Measurements from ENCODE around the gene HS1BP3.

Gene HS1BP3

GRCh38 chr2:20577495-20578235 is 73.2 kb downstream of the HS1BP3 start:
- DNase-seq: no peak
- Histone ChIP-seq H3K27me3 (replicated peaks; ENCODE audit: control insufficient read depth, insufficient read depth, low read length, poor library complexity, severe bottlenecking) (no peaks in the 10 kb centered on the region), H3K4me3 (ENCODE audit: insufficient read depth, low read depth, low read length, poor library complexity, severe bottlenecking) (no peak overlapping the region), H3K27ac (ENCODE audit: insufficient read depth, low read length, poor library complexity, severe bottlenecking) (no peak overlapping the region), H3K4me1 (ENCODE audit: control insufficient read depth, insufficient read depth, low read length, poor library complexity, severe bottlenecking) (peaks cover 12% of the 10 kb centered on the region), H3K36me3 (ENCODE audit: control insufficient read depth, insufficient read depth, low read length) (no peaks in the 10 kb centered on the region), H3K9me3 (ENCODE audit: control insufficient read depth, low read length) (no peaks in the 10 kb centered on the region)

- no peaks in the 10 kb centered on the region for H3K9me3 ChIP-seq (ENCODE audit: control insufficient read depth, low read length)
- H3K4me3 ChIP-seq (ENCODE audit: insufficient read depth, low read depth, low read length, poor library complexity, severe bottlenecking): peak overlapping the region; percentile 24
- peak overlapping the region; percentile 42 for H3K27ac ChIP-seq (ENCODE audit: insufficient read depth, low read length, poor library complexity, severe bottlenecking)
- peaks cover 12% of the 10 kb centered on the region for H3K4me1 ChIP-seq (ENCODE audit: control insufficient read depth, insufficient read depth, low read length, poor library complexity, severe bottlenecking)
- DNase-seq: peak in 2 of 3 donors; percentile 6 to 24
- H3K36me3 ChIP-seq (ENCODE audit: control insufficient read depth, insufficient read depth, low read length): no peaks in the 10 kb centered on the region
- H3K27me3 ChIP-seq (replicated peaks; ENCODE audit: control insufficient read depth, insufficient read depth, low read length, poor library complexity, severe bottlenecking): no peaks in the 10 kb centered on the region
Observed at GRCh38 chr2:20576598-20577115, 74.2 kb downstream of the HS1BP3 start.

GRCh38 chr2:20575935-20576597 is 74.8 kb downstream of the HS1BP3 start:
- Histone ChIP-seq H3K27ac (ENCODE audit: insufficient read depth, low read length, poor library complexity, severe bottlenecking) (peak overlapping the region; percentile 42), H3K27me3 (replicated peaks; ENCODE audit: control insufficient read depth, insufficient read depth, low read length, poor library complexity, severe bottlenecking) (no peaks in the 10 kb centered on the region), H3K4me1 (ENCODE audit: control insufficient read depth, insufficient read depth, low read length, poor library complexity, severe bottlenecking) (peaks cover 12% of the 10 kb centered on the region), H3K4me3 (ENCODE audit: insufficient read depth, low read depth, low read length, poor library complexity, severe bottlenecking) (peak overlapping the region; percentile 24), H3K36me3 (ENCODE audit: control insufficient read depth, insufficient read depth, low read length) (no peaks in the 10 kb centered on the region), H3K9me3 (ENCODE audit: control insufficient read depth, low read length) (no peaks in the 10 kb centered on the region)
- no peak for DNase-seq

- Histone ChIP-seq H3K27ac (ENCODE audit: insufficient read depth, low read length, poor library complexity, severe bottlenecking) (no peak overlapping the region), H3K9me3 (ENCODE audit: control insufficient read depth, low read length) (no peaks in the 10 kb centered on the region), H3K36me3 (ENCODE audit: control insufficient read depth, insufficient read depth, low read length) (no peaks in the 10 kb centered on the region), H3K27me3 (replicated peaks; ENCODE audit: control insufficient read depth, insufficient read depth, low read length, poor library complexity, severe bottlenecking) (no peaks in the 10 kb centered on the region), H3K4me1 (ENCODE audit: control insufficient read depth, insufficient read depth, low read length, poor library complexity, severe bottlenecking) (peaks cover 12% of the 10 kb centered on the region), H3K4me3 (ENCODE audit: insufficient read depth, low read depth, low read length, poor library complexity, severe bottlenecking) (no peak overlapping the region)
- DNase-seq: no peak
Observed at GRCh38 chr2:20575414-20575813, 75.5 kb downstream of the HS1BP3 start.

GRCh38 chr2:20574930-20575329 is 76.0 kb downstream of the HS1BP3 start:
- no peaks in the 10 kb centered on the region for H3K36me3 ChIP-seq (ENCODE audit: control insufficient read depth, insufficient read depth, low read length)
- no peak overlapping the region for H3K4me3 ChIP-seq (ENCODE audit: insufficient read depth, low read depth, low read length, poor library complexity, severe bottlenecking)
- H3K4me1 ChIP-seq (ENCODE audit: control insufficient read depth, insufficient read depth, low read length, poor library complexity, severe bottlenecking): peaks cover 12% of the 10 kb centered on the region
- no peak for DNase-seq
- H3K27me3 ChIP-seq (replicated peaks; ENCODE audit: control insufficient read depth, insufficient read depth, low read length, poor library complexity, severe bottlenecking): no peaks in the 10 kb centered on the region
- no peaks in the 10 kb centered on the region for H3K9me3 ChIP-seq (ENCODE audit: control insufficient read depth, low read length)
- H3K27ac ChIP-seq (ENCODE audit: insufficient read depth, low read length, poor library complexity, severe bottlenecking): no peak overlapping the region

- Histone ChIP-seq H3K36me3 (ENCODE audit: control insufficient read depth, insufficient read depth, low read length) (no peaks in the 10 kb centered on the region), H3K4me3 (ENCODE audit: insufficient read depth, low read depth, low read length, poor library complexity, severe bottlenecking) (no peak overlapping the region), H3K27me3 (replicated peaks; ENCODE audit: control insufficient read depth, insufficient read depth, low read length, poor library complexity, severe bottlenecking) (no peaks in the 10 kb centered on the region), H3K9me3 (ENCODE audit: control insufficient read depth, low read length) (no peaks in the 10 kb centered on the region), H3K27ac (ENCODE audit: insufficient read depth, low read length, poor library complexity, severe bottlenecking) (no peak overlapping the region), H3K4me1 (ENCODE audit: control insufficient read depth, insufficient read depth, low read length, poor library complexity, severe bottlenecking) (peaks cover 12% of the 10 kb centered on the region)
- no peak for DNase-seq
Observed at GRCh38 chr2:20574423-20574911, 76.4 kb downstream of the HS1BP3 start.

- Histone ChIP-seq H3K27ac (ENCODE audit: insufficient read depth, low read length, poor library complexity, severe bottlenecking) (no peak overlapping the region), H3K9me3 (ENCODE audit: control insufficient read depth, low read length) (no peaks in the 10 kb centered on the region), H3K4me3 (ENCODE audit: insufficient read depth, low read depth, low read length, poor library complexity, severe bottlenecking) (no peak overlapping the region), H3K4me1 (ENCODE audit: control insufficient read depth, insufficient read depth, low read length, poor library complexity, severe bottlenecking) (peaks cover 12% of the 10 kb centered on the region), H3K36me3 (ENCODE audit: control insufficient read depth, insufficient read depth, low read length) (no peaks in the 10 kb centered on the region), H3K27me3 (replicated peaks; ENCODE audit: control insufficient read depth, insufficient read depth, low read length, poor library complexity, severe bottlenecking) (no peaks in the 10 kb centered on the region)
- no peak for DNase-seq
Observed at GRCh38 chr2:20573620-20574422, 77.1 kb downstream of the HS1BP3 start.

GRCh38 chr2:20572221-20572620 is 78.7 kb downstream of the HS1BP3 start:
- H3K4me3 ChIP-seq (ENCODE audit: insufficient read depth, low read depth, low read length, poor library complexity, severe bottlenecking): no peak overlapping the region
- H3K9me3 ChIP-seq (ENCODE audit: control insufficient read depth, low read length): no peaks in the 10 kb centered on the region
- H3K36me3 ChIP-seq (ENCODE audit: control insufficient read depth, insufficient read depth, low read length): no peaks in the 10 kb centered on the region
- no peak overlapping the region for H3K27ac ChIP-seq (ENCODE audit: insufficient read depth, low read length, poor library complexity, severe bottlenecking)
- no peak for DNase-seq
- H3K27me3 ChIP-seq (replicated peaks; ENCODE audit: control insufficient read depth, insufficient read depth, low read length, poor library complexity, severe bottlenecking): no peaks in the 10 kb centered on the region
- H3K4me1 ChIP-seq (ENCODE audit: control insufficient read depth, insufficient read depth, low read length, poor library complexity, severe bottlenecking): peaks cover 11% of the 10 kb centered on the region

GRCh38 chr2:20571644-20572215 is 79.2 kb downstream of the HS1BP3 start:
- H3K4me3 ChIP-seq (ENCODE audit: insufficient read depth, low read depth, low read length, poor library complexity, severe bottlenecking): no peak overlapping the region
- DNase-seq: no peak
- H3K36me3 ChIP-seq (ENCODE audit: control insufficient read depth, insufficient read depth, low read length): no peaks in the 10 kb centered on the region
- H3K9me3 ChIP-seq (ENCODE audit: control insufficient read depth, low read length): no peaks in the 10 kb centered on the region
- H3K27me3 ChIP-seq (replicated peaks; ENCODE audit: control insufficient read depth, insufficient read depth, low read length, poor library complexity, severe bottlenecking): no peaks in the 10 kb centered on the region
- no peak overlapping the region for H3K27ac ChIP-seq (ENCODE audit: insufficient read depth, low read length, poor library complexity, severe bottlenecking)
- peaks cover 6% of the 10 kb centered on the region for H3K4me1 ChIP-seq (ENCODE audit: control insufficient read depth, insufficient read depth, low read length, poor library complexity, severe bottlenecking)

All from effector memory CD4-positive, alpha-beta T cell (primary cell).